ENCODE results near the gene HRC.

DNA sequence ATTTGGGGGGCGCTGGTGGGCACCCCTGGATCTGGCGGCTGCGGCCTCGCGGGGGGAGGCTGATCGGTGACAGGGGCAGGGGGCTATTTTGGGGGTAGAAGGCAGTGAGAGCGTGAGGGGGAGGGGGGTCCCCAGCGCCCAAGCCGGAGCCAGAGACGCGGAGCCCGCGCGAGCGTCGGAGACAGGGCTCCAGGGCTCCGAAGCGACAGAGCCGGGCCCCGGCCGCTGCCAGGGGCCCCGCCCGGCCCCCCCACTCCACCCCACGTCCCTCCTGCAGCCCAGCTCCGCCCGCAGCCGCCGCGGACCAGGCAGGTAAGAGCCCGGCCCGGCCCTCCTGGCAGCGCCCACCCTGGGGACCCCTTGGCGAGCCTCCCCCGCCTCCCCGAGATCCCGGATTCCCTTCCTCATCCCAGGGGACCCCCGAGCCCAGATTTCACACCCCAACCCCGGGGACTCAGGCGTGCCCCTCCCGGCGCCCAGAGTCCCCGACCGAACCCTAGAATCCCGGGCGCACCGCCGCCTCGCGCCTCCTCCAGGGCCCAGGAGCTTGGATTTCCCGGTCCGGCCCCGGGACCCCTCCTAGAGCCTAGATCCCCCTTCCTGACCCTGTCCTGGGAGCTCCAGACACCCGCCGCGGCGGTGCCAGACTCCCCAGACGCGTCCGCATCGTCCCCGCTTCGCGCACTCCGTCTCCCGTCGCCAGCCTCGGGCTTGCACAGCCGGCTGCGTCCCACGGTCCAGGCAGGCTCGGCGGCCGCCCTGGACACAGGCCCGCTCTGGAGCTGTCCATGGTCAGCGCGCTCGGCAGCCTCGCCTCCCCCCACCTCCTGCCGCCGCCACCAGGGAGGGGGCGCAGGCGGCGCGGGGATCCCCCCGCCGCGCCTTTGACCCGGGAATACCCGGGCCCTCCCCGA lies 35.5 kb downstream of the HRC start, which contains the start of gene PPFIA3:
- TF ChIP-seq, protein P1, sequence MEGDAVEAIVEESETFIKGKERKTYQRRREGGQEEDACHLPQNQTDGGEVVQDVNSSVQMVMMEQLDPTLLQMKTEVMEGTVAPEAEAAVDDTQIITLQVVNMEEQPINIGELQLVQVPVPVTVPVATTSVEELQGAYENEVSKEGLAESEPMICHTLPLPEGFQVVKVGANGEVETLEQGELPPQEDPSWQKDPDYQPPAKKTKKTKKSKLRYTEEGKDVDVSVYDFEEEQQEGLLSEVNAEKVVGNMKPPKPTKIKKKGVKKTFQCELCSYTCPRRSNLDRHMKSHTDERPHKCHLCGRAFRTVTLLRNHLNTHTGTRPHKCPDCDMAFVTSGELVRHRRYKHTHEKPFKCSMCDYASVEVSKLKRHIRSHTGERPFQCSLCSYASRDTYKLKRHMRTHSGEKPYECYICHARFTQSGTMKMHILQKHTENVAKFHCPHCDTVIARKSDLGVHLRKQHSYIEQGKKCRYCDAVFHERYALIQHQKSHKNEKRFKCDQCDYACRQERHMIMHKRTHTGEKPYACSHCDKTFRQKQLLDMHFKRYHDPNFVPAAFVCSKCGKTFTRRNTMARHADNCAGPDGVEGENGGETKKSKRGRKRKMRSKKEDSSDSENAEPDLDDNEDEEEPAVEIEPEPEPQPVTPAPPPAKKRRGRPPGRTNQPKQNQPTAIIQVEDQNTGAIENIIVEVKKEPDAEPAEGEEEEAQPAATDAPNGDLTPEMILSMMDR (conservative IDR thresholded peaks at IDR 0.05) = no peak
- 0 out of 2 replicates have a peak, but pooled peaks have one; percentile 10 for TF ChIP-seq EZH2 (IDR thresholded peaks at IDR 0.05; ENCODE audit: low read depth)
